ENCODE data around the gene BTBD18.

The BTBD18 gene

GRCh38 chr11:57778318-57779037 lies 26.9 kb upstream of the BTBD18 start:
- TF ChIP-seq MYC (IDR thresholded peaks at IDR 0.05; ENCODE audit: low read depth, low read length) (no peak), CTCF (IDR thresholded peaks at IDR 0.05; ENCODE audit: low read depth, low read length) (no peak), POLR2A (IDR thresholded peaks at IDR 0.05; ENCODE audit: extremely low read depth, insufficient read length) (no peak), MAX (IDR thresholded peaks at IDR 0.05; ENCODE audit: low read depth, low read length) (no peak)
- H3K4me3 ChIP-seq (ENCODE audit: low read depth, low read length): no peak overlapping the region
- DNase-seq (ENCODE audit: low read depth): peak; percentile 81

- no peak for DNase-seq (ENCODE audit: low read depth)
- H3K4me3 ChIP-seq (ENCODE audit: low read depth, low read length): no peak overlapping the region
- TF ChIP-seq MYC (IDR thresholded peaks at IDR 0.05; ENCODE audit: low read depth, low read length) (no peak), CTCF (IDR thresholded peaks at IDR 0.05; ENCODE audit: low read depth, low read length) (no peak), MAX (IDR thresholded peaks at IDR 0.05; ENCODE audit: low read depth, low read length) (no peak), POLR2A (IDR thresholded peaks at IDR 0.05; ENCODE audit: extremely low read depth, insufficient read length) (no peak)
These were observed 26.3 kb upstream of the BTBD18 start for GRCh38 chr11:57777969-57778317.

- no peak for DNase-seq (ENCODE audit: low read depth)
- TF ChIP-seq CTCF (IDR thresholded peaks at IDR 0.05; ENCODE audit: low read depth, low read length): no peak
- TF ChIP-seq MAX (IDR thresholded peaks at IDR 0.05; ENCODE audit: low read depth, low read length): no peak
- TF ChIP-seq MYC (IDR thresholded peaks at IDR 0.05; ENCODE audit: low read depth, low read length): no peak
- TF ChIP-seq POLR2A (IDR thresholded peaks at IDR 0.05; ENCODE audit: extremely low read depth, insufficient read length): no peak
- no peak overlapping the region for H3K4me3 ChIP-seq (ENCODE audit: low read depth, low read length)
These were observed 25.1 kb upstream of the BTBD18 start for GRCh38 chr11:57776577-57777210.

GRCh38 chr11:57776031-57776521 lies 24.5 kb upstream of the BTBD18 start:
- H3K4me3 ChIP-seq (ENCODE audit: low read depth, low read length): no peak overlapping the region
- no peak for DNase-seq (ENCODE audit: low read depth)

GRCh38 chr11:57775491-57775890 lies 23.9 kb upstream of the BTBD18 start:
- no peak for DNase-seq (ENCODE audit: low read depth)
- H3K4me3 ChIP-seq (ENCODE audit: low read depth, low read length): no peak overlapping the region
- TF ChIP-seq POLR2A (IDR thresholded peaks at IDR 0.05; ENCODE audit: extremely low read depth, insufficient read length) (no peak), CTCF (IDR thresholded peaks at IDR 0.05; ENCODE audit: low read depth, low read length) (no peak), MAX (IDR thresholded peaks at IDR 0.05; ENCODE audit: low read depth, low read length) (no peak), MYC (IDR thresholded peaks at IDR 0.05; ENCODE audit: low read depth, low read length) (no peak)

More at GRCh38 chr11:57776031-57776521, 24.5 kb upstream of the BTBD18 start:
- TF ChIP-seq MAX (IDR thresholded peaks at IDR 0.05; ENCODE audit: low read depth, low read length): no peak
- no peak for TF ChIP-seq MYC (IDR thresholded peaks at IDR 0.05; ENCODE audit: low read depth, low read length)
- no peak for TF ChIP-seq CTCF (IDR thresholded peaks at IDR 0.05; ENCODE audit: low read depth, low read length)
- no peak for TF ChIP-seq POLR2A (IDR thresholded peaks at IDR 0.05; ENCODE audit: extremely low read depth, insufficient read length)

Data from NB4 (cell line).